Activated T-helper 2 cell treated with anti-CD3 and anti-CD28 coated beads, Interferon-gamma antibody, Interleukin-2, Interleukin-4, amounts not matched to agents 10 μg/mL and 5 μg/mL and 100 μg/mL, durations not matched to agents 14 hours and 24 hours and 36 hours (primary cell): ENCODE measurements around the gene RIMS4. TPM values are rescaled to one million over a fixed set of nuclear protein-coding genes. Genes with fewer than 3 reads are reported as not detected.

ENCODE experiments used
- total RNA-seq: library from RNA; stranded (reverse); gene quantifications from 2 replicates; pipeline ENCODE4 v1.2.3, GENCODE V29; 2022

Gene RIMS4
- total RNA-seq, 1 donor from 2014 or later: not detected

Other genes with a start within 250 kb of the RIMS4 start
- 1.4 and 1.7 TPM in 2 replicates for gene PKIG, start 228.0 kb downstream of the RIMS4 start, total RNA-seq
- gene ADA, start 158.8 kb downstream of the RIMS4 start, total RNA-seq: 33.3 and 34.5 TPM in 2 replicates
- not detected in 2 replicates for gene CCN5, start 95.2 kb downstream of the RIMS4 start, total RNA-seq
- gene KCNK15, start 64.7 kb downstream of the RIMS4 start, total RNA-seq: 0.16 and 0.34 TPM in 2 replicates
- 221 and 225 TPM in 2 replicates for gene YWHAB, start 75.2 kb upstream of the RIMS4 start, total RNA-seq
- 83.6 and 94.1 TPM in 2 replicates for gene PABPC1L, start 99.5 kb upstream of the RIMS4 start, total RNA-seq
- 59.5 and 62.1 TPM in 2 replicates for gene TOMM34, start 149.9 kb upstream of the RIMS4 start, total RNA-seq
- 147 and 149 TPM in 2 replicates for gene STK4, start 156.0 kb upstream of the RIMS4 start, total RNA-seq